Fibroblast of peridontal ligament (primary cell): ENCODE measurements around the gene WSB1.

ENCODE experiments used
- DNase-seq: peaks from one replicate; pipeline ENCODE4 v3.0.0-alpha.2; 2010; ENCODE audit errors: extremely low read depth

WSB1 gene

DNA sequence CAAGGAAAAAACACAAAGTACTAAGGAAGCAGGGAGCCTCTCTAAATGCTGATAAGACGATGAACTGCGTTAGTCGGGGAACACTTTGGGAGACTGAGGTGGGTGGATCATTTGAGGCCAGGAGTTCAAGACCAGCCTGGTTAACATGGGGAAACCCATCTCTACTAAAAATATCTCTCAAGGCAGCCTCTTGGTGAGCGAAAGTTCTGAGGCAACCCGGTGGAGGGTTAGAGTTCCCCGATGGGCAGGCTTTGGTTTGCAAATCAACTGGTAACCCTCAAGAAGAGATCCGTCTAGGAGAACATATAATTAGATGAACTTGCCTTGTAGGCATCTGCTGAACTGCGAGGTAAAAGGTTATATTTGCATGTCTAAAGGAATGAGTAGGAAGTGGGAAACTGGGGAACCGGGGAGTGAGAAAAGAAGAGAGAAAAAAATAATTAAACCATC lies 44.6 kb downstream of the WSB1 start:
- DNase-seq = no peak

DNA sequence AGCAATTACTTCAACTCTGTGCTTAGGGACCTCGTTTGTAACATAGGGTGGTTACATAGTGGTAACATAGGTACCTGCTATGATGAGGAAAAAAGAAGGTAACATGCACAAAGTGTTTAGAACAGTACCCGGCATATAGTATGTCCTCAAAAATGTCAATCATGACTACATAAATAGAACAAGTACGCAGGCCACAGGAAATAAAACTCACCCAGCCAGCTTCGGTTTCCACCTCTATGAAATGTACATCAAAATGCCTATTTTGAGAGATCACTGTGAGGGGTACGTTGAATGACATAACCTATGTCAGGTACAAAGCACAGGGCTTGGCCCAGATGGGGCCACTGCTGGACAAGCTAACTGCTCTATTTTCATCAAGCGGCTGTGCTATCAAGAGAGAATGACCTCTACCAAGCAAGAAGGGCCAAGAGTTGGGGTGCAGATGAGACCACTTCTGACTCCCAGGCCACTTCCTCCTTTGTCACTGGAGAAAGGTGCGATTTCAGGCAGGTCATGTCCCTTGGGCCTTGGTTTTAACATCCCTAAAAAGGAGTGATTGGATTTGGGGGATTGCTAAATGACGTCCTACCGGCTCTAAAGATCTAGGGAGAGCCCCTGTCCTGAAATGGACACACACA lies 45.4 kb downstream of the WSB1 start:
- no peak for DNase-seq

DNA sequence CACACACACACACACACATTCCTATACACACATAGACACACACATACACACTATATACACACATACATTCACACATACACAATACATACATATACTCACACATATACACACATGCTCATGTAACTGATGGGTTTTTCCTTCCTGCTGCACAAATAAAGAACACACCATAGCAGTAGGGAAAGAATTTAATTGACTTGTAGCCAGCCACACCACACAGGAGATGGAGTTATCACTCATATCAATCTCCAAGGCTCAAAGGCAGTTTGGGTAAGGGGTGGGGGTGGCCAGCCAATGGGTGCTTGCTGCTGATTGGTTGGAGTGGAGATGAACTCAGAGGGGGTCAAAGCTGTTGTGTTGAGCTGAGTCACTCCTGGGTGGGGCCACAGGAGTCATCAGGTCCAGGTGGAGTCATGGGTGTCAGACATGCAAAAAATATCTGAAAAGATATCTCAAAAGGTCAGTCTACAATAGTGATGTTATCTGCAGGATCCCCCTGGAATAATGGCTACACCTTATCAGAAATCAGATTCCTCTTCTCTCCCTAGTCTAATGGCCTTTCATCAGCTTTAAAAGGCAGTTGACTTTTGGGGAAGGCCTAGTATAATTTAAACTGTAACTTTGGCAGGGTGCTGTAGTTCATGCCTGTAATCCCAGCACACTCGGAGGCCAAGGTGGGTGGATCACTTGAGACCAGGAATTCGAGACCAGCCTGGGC lies 46.1 kb downstream of the WSB1 start:
- no peak for DNase-seq

DNA sequence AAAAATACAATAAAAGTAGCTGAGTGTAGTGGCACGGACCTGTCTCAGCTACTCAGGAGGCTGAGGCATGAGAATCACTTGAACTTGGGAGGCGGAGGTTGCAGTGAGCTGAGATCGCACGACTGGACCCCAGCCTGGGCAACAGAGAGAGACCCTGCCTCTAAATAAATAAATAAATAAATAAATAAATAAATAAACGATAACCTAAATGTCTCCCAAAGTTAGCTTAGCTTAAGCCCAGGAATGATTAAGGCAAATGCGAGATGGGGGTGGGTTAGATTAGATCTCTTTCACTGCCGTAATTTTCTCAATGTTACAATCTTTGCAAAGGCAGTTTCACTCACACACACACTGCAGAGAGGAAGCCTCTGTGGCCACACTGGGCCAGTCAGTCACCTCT lies 46.7 kb downstream of the WSB1 start:
- DNase-seq = no peak

DNA sequence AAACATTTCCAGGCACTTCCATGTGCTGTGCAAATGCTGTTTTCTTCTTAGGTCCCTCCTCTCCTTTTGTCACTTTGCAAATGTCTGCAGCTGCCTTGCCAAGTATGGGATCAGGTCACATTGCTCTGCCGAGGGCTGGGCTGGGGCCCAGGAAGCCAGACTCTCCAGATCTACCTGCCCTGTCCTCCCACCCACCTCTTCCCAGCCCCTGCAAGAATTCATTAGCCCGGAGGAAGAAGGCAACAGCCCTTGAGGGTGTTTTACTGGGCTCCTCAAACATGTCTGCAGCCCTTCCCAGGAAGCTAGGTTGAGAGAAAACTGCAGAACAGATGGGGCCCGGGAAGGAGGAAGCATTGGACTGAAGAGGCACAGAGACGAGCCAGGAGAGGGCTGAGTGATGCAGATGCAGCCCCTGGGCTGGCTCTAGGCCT lies 47.1 kb downstream of the WSB1 start:
- no peak for DNase-seq

DNA sequence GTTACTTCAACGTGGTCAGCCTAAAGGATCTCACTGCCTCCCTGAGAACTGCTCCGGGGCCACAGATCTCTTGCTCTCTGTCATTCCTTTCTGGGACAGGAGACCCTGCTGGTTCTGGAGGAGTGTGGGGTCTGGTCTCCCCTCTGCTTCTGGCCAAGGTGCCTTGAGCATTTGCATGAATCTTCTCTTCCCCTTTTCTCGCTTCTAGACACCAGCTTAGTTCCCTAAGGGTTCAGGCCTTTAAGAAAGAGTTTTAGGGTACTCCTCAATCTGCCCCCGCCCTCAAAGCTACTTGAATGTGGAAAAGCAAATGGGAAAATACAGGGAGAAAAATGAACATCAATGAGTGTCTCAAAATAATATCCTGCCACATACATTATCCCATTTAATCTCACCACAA lies 48.1 kb downstream of the WSB1 start:
- no peak for DNase-seq

DNA sequence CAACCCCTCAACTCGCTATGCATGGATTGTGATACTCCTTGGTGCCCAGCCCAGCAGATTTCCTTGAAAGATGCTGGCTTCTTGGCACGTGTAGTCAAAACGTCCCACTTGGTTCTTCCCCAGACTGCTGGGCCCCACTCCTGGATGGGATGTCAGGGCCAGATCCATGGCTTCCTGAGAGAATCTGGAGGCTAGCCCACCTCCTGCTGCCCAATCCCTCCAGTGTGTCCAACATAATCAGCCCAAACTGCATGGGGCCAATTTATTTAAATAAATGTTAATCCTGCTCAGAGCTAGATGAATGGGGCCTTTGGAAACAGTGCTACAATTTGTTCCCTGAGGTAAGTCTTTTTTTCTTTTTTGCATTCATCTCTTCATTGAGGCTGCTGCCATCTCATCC lies 49.4 kb downstream of the WSB1 start:
- no peak for DNase-seq

DNA sequence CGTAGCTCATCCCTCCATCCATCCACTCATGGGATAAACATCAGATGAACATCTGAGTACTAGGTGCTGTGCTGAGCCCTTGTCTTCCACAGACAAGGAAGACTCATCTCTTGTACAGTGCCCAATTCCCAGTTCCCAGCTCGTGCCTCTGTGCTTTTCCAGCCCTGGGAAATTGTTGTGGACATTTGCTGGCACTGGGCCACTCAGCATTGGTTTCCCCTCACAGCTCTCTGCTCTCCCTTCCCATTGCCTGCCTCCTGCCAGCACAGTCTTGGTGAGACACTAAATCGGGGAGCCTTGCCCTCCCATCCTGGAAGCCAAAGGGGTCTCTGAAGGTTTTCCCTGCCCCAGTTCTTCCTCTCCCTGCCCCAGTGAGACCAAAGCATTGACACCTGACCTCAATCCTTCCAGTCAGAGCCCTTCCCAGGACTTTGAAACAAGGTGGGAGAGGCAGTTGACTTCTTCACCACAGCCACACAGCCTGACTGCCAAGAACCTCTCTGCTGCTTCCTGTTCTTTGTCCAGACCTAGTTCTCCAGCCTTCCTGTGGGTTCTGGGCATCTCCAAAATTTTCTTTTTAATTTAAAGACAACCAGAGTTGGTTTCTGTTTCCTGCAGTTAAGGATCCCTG lies 50.2 kb downstream of the WSB1 start:
- peak; percentile 28 for DNase-seq

DNA sequence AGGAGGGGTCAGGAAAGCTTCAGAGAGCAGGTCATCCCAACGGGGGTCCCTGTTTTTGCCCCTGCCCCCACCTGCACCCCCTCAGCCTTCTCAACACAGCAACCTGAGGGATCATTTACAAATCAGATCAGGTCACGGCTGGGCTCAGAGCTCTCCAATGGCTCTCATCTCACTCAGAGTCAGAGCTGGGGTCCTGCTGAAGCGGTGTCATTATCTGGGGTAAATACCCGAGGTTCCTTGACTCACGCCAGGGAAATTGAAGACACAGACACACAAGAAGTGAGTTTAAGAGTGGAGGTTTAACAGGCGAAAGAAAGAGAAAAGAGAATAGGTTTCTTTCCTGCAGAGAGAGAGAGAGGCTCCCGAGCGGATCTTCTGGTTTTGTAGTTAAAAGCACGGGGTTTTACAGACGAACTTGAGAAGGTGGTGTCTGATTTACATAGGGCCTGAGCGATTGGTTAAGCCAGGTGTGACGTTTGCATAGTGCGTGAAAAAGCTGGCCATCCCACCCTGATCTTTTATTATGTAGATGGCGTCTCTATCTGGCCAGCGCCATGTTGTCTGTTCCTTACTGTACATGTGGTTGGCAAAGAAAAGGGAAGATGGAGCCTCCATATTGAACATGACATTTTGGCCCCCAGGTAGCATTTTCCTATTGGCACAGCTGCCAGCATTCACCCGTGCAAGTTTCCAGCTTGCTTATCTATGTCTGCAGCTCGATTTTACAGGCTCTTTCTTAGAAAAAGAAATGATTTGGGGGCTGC lies 51.4 kb downstream of the WSB1 start:
- no peak for DNase-seq

DNA sequence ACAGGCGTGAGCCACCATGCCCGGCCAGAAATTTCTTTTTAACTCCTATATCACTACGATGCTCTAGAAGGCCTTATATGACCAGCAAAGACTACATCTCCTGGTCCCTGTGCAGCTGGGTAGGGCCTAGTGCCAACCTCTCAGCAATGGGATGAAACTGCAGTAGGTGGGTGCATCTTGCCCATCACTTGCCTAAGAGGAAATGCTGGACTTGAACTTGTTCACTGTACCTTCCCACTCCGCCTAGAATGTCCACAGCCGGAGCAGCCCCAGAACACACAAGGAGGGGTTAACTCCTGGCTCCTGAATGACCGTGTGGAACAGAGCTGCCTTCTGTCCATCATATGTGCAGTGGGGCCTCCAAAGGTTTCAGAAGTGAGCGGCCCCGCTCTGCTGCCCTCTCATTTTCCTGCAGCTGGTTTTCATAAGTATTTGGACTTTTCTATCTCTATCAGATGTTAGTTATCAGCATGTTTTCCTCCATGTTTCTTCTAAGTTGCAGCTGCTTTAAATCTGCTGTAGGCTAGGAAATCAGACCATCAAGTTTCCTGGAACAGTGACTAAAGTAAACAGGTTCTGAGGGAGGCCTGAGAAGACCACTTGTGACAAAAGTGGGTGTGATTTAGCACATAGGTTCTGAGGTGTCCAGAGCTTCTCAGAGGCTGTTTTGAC lies 52.5 kb downstream of the WSB1 start:
- DNase-seq = no peak

DNA sequence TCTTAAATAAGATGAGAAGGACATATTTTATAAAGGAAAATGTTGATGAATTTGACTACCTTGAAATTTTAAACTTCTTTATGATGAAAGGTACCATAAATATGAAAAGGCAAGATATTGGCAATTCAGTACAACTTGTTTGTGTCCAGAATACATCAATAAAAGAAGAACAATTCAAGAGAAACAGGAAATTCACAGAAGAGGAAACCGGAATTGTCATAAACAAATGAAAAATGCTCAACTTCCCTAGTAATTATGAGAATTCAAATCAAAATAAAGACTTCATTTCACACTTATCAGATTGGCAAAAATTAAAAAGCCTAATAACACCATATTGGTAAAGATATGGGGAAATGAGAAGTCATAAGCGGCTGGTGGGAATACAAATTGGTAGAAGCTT lies 54.3 kb downstream of the WSB1 start:
- no peak for DNase-seq

DNA sequence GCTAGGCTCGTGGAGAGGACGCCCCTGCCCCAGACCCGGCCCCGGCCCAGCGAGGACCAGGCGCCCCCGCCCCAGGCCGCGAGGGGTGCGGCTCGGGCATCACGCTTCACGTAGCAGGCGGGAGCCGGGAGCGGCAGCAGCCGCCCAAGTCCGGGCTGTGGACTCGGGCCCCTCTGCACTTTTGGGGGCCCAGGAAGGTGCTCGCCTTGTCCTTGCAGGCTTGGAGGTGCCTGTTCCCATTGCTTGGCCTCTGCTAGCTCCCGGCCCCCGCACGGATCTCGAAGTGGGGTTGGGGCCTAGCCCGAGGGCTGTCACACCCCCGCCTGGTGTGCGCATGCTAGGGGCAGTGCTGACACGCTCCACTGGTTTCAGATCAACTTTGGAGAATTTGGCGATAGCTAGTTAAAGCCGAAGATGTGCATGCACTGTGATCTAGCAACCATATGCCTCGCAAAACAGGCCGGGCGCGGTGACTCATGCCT lies 55.7 kb downstream of the WSB1 start:
- no peak for DNase-seq

DNA sequence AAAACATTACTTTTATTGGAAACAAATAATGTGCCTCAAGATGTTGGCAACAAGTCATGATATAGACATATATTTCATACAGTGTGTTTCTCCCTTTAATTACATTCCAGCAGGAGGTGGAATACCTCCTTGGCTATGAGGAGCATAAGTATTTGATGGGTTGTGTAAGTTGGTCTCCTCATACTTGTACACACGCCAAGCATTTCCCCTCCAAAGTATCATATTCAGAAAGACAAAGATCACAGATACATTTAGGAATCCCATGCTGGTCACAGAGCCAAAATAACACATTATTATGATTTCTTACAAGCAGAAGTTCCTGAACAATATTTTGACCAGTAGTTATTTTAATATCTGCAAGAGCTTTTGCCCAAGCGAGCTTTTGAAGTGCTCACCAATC lies 57.8 kb downstream of the WSB1 start:
- DNase-seq = peak; percentile 40

DNA sequence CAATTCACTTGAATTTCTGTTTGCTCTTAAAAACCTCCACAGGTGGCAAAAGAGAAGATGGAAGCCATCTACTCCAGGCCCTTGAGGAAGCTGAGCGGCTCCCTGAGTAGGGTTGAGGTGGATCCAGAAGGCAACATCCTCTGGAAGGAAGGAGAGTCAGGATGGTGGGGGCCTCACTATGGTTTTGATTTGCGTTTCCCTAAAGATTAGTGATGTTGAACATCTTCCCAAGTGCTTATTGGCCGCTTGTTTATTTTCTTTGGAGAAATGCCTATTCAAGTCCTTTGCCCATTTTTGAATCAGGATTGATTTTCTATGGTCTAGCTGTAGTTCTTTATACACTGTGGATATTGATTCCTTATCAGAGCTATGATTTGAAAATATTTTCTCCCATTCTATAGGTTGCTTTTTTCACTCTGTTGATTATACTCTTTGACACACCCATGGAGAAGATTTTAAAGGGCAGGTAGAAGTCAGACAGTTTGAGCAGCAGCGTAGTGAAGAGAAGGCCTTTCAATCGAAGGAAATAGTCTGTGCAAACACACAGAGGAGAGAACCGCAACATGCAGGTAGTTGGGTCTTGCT lies 58.6 kb downstream of the WSB1 start:
- DNase-seq = peak; percentile 60

DNA sequence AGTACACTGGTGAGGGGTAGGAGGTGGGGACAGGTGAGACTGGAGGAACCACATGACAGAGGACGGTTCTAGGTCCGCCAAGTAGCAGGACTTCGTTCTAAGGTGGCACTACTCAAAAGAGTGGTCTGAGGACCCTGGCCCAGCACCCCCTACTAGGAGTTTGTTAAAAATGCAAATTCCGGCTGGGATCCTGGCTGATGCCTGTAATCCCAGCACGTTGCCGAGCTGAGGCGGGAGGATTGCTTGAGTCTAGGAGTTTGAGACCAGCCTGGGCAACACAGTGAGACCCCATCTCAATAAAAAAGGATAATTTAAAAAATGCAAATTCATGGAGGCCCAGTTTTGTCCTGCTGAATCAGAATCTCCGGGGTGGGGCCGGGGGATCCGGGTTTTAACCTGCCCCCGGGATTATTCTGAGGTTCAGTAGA lies 59.1 kb downstream of the WSB1 start:
- no peak for DNase-seq

DNA sequence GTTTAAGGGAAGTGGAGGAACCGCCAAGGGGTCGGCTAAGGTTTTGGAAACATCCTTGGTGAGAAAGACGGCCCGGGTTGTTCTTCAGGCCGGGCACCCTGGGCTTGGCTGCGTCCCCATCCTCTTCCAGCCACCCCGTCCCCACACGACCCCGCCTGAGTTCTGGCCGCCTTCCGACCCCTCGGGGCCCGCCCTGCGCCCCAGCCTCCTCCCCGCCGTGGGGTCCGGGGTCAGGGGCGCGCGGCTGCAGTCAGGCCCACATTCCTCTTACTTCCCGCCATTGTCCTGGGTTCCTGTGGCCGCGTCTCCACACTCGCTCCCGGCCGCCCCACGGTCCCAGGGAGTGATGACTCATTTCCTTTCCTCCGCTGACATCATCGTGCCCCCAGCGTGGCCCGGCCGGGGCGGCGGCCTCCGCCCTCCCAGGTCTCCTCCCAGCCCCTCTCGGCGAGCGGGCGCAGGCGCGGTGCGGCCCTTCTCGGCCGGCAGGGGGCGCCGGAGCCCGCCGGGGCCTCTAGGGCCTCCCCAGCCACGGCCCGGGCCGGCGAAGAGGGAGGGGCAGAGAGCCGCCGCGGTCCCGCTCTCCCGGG lies 59.6 kb downstream of the WSB1 start:
- DNase-seq = peak; percentile 89

DNA sequence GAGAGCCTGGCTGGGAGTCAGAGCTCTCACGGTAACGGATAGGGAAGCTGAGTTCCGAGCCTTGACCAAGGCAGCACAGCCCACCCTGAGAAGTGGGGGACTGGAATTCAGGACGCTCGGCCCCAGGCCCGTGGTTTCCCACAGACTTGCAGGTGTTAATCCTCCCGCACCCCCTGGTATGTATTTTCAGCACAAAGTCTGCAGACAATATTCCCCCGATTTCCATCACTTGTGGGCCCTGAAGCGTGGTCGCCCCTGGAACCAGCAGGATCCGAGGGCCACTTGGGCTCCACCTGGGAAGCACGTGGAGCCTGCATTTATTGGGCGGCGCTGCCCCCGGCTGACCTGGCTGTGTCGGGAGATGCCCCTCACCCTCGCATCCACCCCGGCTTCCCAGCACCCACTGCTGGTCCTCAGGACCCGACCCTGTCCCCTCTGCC lies 60.2 kb downstream of the WSB1 start:
- DNase-seq = no peak

DNA sequence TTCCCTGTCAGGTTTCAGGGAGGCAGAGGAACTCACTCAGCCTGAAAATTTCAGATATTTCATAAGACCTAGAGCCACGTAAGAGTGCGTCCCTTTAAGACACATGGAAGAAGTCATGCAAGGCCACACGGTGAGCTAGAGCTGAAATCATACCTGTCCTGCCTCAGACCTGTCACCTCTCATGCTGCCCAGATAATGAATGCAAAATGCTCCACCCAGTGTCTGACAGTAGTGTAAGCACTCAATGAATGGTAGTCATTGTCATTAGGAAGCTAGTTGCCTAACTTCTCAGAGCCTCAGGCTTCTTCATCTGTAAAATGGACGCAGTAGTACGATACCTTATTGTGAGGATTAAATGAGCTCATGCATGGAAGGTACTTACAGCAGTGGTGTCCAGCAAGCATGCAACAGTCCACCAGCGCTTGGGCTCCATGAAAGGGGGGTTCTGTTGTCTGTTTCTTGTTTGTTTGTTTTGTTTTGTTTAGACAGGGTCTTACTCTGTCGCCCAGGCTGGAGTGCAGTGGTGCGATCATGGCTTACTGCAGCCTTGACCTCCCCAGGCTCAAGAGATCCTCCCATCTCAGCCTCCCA lies 60.7 kb downstream of the WSB1 start:
- no peak for DNase-seq

DNA sequence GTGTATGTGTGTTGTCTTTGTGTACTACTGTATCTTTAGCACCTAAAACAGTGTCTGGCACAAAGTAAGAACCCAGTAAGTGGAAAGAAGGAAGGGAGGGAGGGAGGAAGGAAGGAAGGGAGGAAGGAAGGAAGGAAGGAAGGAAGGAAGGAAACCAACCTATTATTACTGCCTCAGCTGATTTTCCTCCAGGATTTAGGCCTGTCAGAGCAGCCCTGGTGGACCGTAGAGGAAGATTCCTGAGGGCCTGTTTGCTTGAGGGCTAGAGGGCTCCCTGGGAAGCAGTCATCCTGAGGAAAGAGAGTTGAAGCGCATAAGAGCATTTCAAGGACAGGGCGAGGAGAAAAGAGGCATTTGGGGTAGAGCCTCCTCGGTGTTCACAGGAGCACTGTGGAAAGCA lies 61.5 kb downstream of the WSB1 start:
- no peak for DNase-seq

DNA sequence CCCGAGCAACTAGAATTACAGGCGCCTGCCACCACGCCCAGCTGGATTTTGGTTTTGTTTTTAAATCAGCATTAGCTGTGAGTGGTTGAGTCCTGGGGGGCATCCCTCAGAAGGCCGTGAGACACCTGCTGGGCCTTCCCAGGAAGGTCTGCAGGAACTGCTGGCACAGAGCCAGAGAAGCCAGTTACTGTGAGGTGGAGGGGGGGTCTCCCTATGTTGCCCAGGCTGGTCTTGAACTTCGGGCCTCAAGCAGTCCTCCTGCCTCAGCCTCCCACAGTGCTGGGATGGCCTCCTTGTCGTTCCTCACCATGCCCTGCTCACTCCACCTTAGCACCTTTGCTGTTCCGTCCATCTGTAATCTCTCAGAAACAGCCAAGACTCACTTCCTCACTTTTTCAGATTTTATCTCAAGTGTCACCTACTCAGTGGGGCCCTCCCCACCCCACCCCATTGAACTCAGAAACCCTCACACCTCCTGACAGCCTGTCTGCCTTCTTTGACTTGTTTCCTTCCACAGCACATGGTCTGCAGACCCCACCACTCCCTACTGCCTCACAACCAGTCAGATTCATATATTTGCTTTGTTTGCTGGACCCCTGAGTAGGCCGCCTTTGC lies 62.3 kb downstream of the WSB1 start:
- DNase-seq = no peak
